HG02943 (cell line): ENCODE measurements around the gene INTS2.
"Not testable (repeated sequence)": the region's sequence is repeated elsewhere in the genome, so short reads cannot be mapped to it uniquely, and the experiment has no call there.

Experiments used
- ATAC-seq: cut with Tn5 transposase; IDR thresholded peaks from one replicate; pipeline ENCODE4 v1.9.1; 2021; ENCODE audit warnings: mild to moderate bottlenecking, low read depth, moderate library complexity; ENCODE audit not compliant: unreplicated experiment

The INTS2 gene

GRCh38 chr17:61927208-61928100, at the start of gene INTS2:
Gene INTS2, minus strand, starts transcription at chr17:61927982. Its CDS starts 1,338 bp downstream, at chr17:61926644.
- ATAC-seq, result peak; percentile 73

GRCh38 chr17:61974115-61974514, 46.3 kb upstream of the INTS2 start:
- no peak for ATAC-seq

- ATAC-seq, result no peak
These were observed 44.5 kb upstream of the INTS2 start for GRCh38 chr17:61972311-61972710.

- no peak for ATAC-seq
These were observed 42.2 kb upstream of the INTS2 start for GRCh38 chr17:61970030-61970429.

- no peak for ATAC-seq
These were observed 41.0 kb upstream of the INTS2 start for GRCh38 chr17:61968757-61969156.

GRCh38 chr17:61967729-61968128, 39.9 kb upstream of the INTS2 start:
- ATAC-seq, result no peak

GRCh38 chr17:61966191-61966590, 38.4 kb upstream of the INTS2 start:
- ATAC-seq, result no peak

GRCh38 chr17:61955619-61956018, 27.8 kb upstream of the INTS2 start:
- ATAC-seq, result no peak

- no peak for ATAC-seq
These were observed 19.7 kb upstream of the INTS2 start for GRCh38 chr17:61947367-61948078.

- no peak for ATAC-seq
These were observed 18.6 kb upstream of the INTS2 start for GRCh38 chr17:61946359-61946758.

GRCh38 chr17:61943117-61943516, 15.3 kb upstream of the INTS2 start:
- ATAC-seq, result no peak

- no peak for ATAC-seq
These were observed 14.3 kb upstream of the INTS2 start for GRCh38 chr17:61942085-61942484.

- peak; percentile 15 for ATAC-seq
These were observed 287 bp upstream of the INTS2 start for GRCh38 chr17:61928101-61928436.

GRCh38 chr17:61926826-61927207, 965 bp downstream of the INTS2 start:
- no peak for ATAC-seq

GRCh38 chr17:61915162-61915561, 12.6 kb downstream of the INTS2 start:
- ATAC-seq, result not testable (repeated sequence)

GRCh38 chr17:61908292-61909037, 19.3 kb downstream of the INTS2 start:
- no peak for ATAC-seq

GRCh38 chr17:61907361-61907760, 20.4 kb downstream of the INTS2 start:
- ATAC-seq, result no peak

GRCh38 chr17:61904094-61904710, 23.6 kb downstream of the INTS2 start:
- ATAC-seq, result no peak

GRCh38 chr17:61903251-61903650, 24.5 kb downstream of the INTS2 start:
- ATAC-seq, result no peak

GRCh38 chr17:61897548-61898180, 30.1 kb downstream of the INTS2 start:
- ATAC-seq, result no peak
